RWPE1 (cell line): ENCODE results near the gene CREBBP.
A peak's percentile ranks its signal among the peaks of the same experiment; 100 is the strongest.

Source experiments
- CTCF ChIA-PET: fragments of 350-600 bp; sonication (Branson Sonifier 250); formaldehyde crosslinking; extraction: SDS; loops from one replicate; lab custom pipeline; 2021; lab: Yijun Ruan, JAX
- POLR2A ChIA-PET: fragments of 400-600 bp; formaldehyde crosslinking; extraction: SDS; loops from one replicate; lab custom pipeline; 2020; ENCODE audit warnings: antibody characterized with exemption; ENCODE audit not compliant: low non-redundant PET; lab: Yijun Ruan, JAX
- DNase-seq: peaks from one replicate; pipeline ENCODE4 v3.0.0; 2012; ENCODE audit warnings: low spot score
- H3K27ac ChIP-seq: fragments of 450-650 bp; 2 replicates; pipeline ENCODE4 v1.5.1; 2017
- TF ChIP-seq, protein P1 (sequence below): fragments of 450-650 bp; conservative IDR thresholded peaks from 2 replicates; pipeline ENCODE4 v1.5.1; 2017; ENCODE audit warnings: low read depth, mild to moderate bottlenecking

The CREBBP gene

DNA sequence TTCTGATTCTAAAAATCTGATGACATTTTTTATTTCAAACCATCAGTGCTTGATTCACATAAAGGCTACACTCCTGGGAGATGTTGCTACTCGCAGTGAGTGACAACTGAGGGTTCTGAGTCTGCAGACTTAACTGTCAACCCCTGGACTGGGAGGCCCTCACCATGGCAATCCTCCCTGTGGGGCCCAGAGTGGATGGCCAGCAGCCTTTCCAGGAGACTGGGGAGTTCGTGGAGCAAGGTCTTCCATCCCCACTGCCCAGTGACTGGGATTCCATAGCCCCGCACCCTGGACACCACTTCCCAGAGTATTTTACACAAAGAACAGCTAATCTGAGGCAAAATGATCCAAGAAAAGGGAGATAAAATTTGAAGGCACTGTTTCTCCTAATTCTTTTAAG is 59.3 kb downstream of the CREBBP start:
- peak overlapping the region; percentile 79 for H3K27ac ChIP-seq
- no peak for DNase-seq
- ChIA-PET CTCF (no interaction called here), POLR2A (no interaction called here)
- TF ChIP-seq, protein P1, sequence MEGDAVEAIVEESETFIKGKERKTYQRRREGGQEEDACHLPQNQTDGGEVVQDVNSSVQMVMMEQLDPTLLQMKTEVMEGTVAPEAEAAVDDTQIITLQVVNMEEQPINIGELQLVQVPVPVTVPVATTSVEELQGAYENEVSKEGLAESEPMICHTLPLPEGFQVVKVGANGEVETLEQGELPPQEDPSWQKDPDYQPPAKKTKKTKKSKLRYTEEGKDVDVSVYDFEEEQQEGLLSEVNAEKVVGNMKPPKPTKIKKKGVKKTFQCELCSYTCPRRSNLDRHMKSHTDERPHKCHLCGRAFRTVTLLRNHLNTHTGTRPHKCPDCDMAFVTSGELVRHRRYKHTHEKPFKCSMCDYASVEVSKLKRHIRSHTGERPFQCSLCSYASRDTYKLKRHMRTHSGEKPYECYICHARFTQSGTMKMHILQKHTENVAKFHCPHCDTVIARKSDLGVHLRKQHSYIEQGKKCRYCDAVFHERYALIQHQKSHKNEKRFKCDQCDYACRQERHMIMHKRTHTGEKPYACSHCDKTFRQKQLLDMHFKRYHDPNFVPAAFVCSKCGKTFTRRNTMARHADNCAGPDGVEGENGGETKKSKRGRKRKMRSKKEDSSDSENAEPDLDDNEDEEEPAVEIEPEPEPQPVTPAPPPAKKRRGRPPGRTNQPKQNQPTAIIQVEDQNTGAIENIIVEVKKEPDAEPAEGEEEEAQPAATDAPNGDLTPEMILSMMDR = no peak

DNA sequence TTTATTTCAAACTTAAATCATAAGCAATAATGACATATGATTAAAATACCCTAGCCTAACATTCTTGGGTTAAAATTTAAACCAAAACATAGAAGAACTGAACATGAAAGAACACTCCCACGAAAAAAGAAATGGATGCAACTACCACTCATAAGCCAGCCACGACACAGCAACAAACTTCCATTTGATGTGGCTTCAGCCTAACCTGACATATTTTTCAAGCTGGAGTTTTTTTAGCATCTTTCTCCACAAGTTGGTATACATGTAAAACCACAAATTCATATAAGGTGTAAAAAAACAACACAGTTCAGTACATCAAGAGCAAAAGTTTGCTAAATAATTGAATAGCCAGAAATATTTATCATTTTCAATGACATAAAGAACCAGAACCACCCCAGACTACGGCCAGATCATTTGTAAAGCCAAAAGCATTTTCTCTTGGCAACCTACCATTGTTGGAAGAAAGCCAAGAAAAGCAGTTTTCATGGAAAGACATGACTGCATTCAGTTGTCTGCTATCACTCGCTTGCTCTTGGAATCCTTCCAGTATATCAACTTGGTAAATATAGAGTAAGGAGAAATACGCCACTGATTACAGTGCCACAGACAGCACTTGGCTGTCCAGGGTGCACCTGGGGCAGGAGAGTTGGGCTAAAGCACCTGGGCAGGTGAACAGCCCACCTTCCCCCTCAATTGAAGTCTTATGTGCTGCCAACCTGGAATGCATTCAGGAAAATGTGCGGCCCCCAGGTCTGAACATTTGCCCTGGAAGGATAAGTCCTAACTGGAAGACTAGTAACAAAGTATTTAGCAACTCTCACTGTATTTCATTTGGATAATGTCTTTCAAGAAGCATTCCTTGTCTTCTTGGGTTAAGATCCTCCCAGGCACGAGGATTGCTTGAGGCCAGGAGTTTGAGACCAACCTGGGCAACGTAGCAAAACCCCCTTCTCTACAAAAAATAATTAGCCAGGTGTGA is 60.5 kb downstream of the CREBBP start:
- POLR2A ChIA-PET = no interaction called here

DNA sequence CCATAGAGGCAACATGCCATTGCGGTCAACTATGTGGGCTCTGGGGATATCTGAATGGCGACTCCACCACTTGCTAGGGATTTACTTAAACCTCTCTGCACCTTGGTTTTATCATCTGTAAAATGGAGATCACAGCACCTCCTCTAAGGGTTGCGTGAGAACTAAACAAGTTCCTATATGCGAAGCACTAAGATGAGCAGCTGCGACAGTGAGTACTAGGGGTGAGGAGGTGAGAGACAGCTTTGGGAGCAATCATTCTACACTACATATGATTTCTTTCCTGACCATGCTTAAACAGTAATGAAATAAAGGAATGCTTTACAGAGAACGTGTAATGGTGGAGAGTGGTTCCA is 61.4 kb downstream of the CREBBP start:
- ChIA-PET POLR2A (no interaction called here), CTCF (no interaction called here)
- TF ChIP-seq, protein P1 = no peak
- no peak overlapping the region for H3K27ac ChIP-seq
- no peak for DNase-seq

More for the DNA sequence above, 60.5 kb downstream of the CREBBP start:
- peak overlapping the region; percentile 79 for H3K27ac ChIP-seq
- TF ChIP-seq, protein P1 = no peak
- CTCF ChIA-PET = no interaction called here
- peak; percentile 82 for DNase-seq

DNA sequence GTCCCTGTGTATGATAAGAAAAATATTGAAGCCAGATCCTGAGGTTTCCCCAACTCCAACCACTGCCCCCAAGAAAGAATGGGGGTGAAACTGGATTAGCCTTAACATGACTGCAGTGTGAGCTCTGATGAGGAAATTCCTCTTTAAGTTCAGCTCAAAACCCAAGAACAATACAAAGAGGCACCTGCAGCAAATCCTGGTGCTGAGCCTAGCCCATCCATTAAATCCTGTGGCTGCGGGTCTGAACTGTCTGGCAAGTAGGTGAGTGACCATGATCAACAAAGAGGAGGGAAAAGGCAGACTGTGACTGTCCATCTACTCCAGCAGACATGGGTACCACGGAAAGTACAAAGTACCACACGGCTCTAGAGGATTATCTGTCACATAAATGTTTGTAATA is 64.2 kb downstream of the CREBBP start:
- TF ChIP-seq, protein P1 = no peak
- no peak for DNase-seq
- H3K27ac ChIP-seq = no peak overlapping the region
- ChIA-PET POLR2A (no interaction called here), CTCF (no interaction called here)

- POLR2A ChIA-PET = no interaction called here
- no peak for DNase-seq
- CTCF ChIA-PET = no interaction called here
- TF ChIP-seq, protein P1 = no peak
- H3K27ac ChIP-seq = no peak overlapping the region
Observed at GRCh38 chr16:3814755-3815154, 65.8 kb downstream of the CREBBP start.

- POLR2A ChIA-PET = no interaction called here
- CTCF ChIA-PET = interaction anchor here (0.6 kb wide), 1 partner anchor 477 kb away, joined by 6 read pairs; no protein-coding TSS in a partner anchor
- no peak overlapping the region for H3K27ac ChIP-seq
- TF ChIP-seq, protein P1 = no peak
- DNase-seq = no peak
Observed at GRCh38 chr16:3812469-3813172, 67.9 kb downstream of the CREBBP start.
